Activated T-cell treated with anti-CD3 and anti-CD28 coated beads, Interleukin-2, amount 50 U/mL, for 4 hours (primary cell): Measurements from ENCODE around the gene FAN1. TPM values are rescaled to one million over a fixed set of nuclear protein-coding genes. Genes with fewer than 3 reads are reported as not detected.

ENCODE experiments used
- ATAC-seq, 2 donors: fragments of 200-7000 bp; cut with Tn5 transposase; one replicate each; pipeline ENCODE4 v1.10.0; 2021
- DNase-seq: peaks from one replicate; pipeline ENCODE4 v3.0.0-alpha.2; 2020
- H3K27me3 Mint-ChIP-seq: one replicate; pipeline ENCODE4 v1.8.0; 2021; ENCODE audit warnings: low read depth, mixed read lengths
- H3K36me3 Mint-ChIP-seq: one replicate; pipeline ENCODE4 v1.8.0; 2022; ENCODE audit warnings: mixed read lengths; ENCODE audit not compliant: insufficient read depth
- H3K4me1 Mint-ChIP-seq: one replicate; pipeline ENCODE4 v1.8.0; 2021; ENCODE audit warnings: low read depth, mixed read lengths
- H3K4me3 Mint-ChIP-seq: one replicate; pipeline ENCODE4 v1.8.0; 2021; ENCODE audit warnings: mild to moderate bottlenecking, moderate library complexity, mixed read lengths
- H3K9me3 Mint-ChIP-seq: one replicate; pipeline ENCODE4 v1.8.0; 2021; ENCODE audit warnings: mixed read lengths
- total RNA-seq, 3 donors: library from RNA; stranded (reverse); gene quantifications; one replicate each; pipeline ENCODE4 v1.2.1, GENCODE V29; 2021

FAN1 gene
- total RNA-seq, 3 donors from 2014 or later: 15.6 to 18.1 (median 16.7) TPM

DNA sequence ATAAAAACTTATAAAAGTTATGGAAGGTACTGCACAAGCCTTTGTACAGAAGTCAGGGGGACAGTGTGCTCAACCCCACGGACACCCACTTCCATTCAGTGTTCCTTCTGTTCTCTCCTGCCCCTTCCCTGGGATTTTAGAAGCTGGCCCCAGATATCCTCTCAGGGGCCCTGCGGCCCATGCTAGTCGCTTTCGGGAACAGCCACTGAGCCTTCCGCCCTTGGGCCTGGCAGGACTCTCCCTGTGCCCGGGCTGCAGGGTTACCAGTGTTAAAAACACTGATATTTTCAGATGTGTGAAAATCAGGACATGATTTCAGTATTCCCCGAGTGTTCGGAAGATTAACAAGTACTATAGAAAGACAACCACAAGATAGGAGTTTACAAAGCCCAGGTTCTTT, 22.4 kb downstream of the FAN1 start:
- no peak for ATAC-seq
- Mint-ChIP-seq H3K36me3 (peaks cover 46% of the 10 kb centered on the region), H3K9me3 (no peaks in the 10 kb centered on the region), H3K27me3 (no peaks in the 10 kb centered on the region), H3K4me1 (no peaks in the 10 kb centered on the region), H3K4me3 (no peak overlapping the region)
- DNase-seq: no peak

DNA sequence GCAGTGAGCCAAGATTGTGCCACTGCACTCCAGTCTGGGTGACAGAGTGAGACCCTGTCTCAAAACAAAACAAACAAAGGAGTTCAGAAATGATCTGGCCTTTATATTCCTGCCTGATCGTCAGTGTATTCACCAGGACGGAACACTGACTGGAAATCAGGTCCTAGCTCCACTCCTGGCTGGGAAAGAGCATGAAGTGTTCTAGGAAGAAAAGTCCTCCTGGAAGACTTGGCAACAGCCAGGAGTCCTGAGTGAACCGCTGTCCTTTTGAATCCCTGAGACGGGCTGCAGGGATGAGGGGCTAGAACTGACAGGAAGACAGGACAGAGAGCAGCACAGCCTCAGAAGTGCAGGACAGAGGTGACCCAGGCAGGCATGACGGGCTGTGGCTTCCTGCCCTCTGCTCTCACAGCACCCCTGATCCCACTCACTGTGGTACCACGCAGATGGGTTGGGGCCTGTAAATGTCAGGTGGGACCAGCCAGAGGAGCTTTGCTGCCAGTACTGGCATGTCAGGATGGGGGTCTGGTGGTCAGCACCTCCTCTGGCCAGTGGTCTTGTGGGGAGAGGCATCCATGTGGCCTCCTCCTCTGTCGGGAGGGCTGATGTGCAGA, 23.5 kb downstream of the FAN1 start:
- Mint-ChIP-seq H3K4me3 (no peak overlapping the region), H3K27me3 (no peaks in the 10 kb centered on the region), H3K9me3 (no peaks in the 10 kb centered on the region), H3K4me1 (no peaks in the 10 kb centered on the region), H3K36me3 (peaks cover 50% of the 10 kb centered on the region)
- DNase-seq: no peak
- ATAC-seq: no peak

DNA sequence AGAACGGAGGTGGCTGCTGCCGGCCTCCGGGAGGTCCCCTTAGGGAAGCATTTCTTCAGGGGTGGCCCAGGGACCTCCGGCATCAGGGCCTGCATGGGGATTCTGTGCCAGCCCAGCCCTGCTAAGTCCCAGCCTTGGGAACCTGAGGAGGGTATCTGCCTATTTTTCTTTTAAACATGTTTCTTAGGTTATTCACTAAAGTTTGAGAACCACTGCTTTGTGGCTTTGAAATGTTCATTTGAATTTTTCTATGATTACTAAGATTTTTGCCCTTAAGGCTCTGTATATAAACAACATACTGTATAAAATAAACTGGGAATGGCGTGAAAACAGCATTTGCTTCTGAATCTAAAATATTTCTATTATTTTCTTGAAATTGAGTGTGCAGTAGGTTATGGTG, 24.4 kb downstream of the FAN1 start:
- peaks cover 47% of the 10 kb centered on the region for H3K36me3 Mint-ChIP-seq
- DNase-seq (no peak), ATAC-seq (no peak)
- H3K4me1 Mint-ChIP-seq: peaks cover 3% of the 10 kb centered on the region
- no peak overlapping the region for H3K4me3 Mint-ChIP-seq
- H3K27me3 Mint-ChIP-seq: no peaks in the 10 kb centered on the region
- no peaks in the 10 kb centered on the region for H3K9me3 Mint-ChIP-seq

DNA sequence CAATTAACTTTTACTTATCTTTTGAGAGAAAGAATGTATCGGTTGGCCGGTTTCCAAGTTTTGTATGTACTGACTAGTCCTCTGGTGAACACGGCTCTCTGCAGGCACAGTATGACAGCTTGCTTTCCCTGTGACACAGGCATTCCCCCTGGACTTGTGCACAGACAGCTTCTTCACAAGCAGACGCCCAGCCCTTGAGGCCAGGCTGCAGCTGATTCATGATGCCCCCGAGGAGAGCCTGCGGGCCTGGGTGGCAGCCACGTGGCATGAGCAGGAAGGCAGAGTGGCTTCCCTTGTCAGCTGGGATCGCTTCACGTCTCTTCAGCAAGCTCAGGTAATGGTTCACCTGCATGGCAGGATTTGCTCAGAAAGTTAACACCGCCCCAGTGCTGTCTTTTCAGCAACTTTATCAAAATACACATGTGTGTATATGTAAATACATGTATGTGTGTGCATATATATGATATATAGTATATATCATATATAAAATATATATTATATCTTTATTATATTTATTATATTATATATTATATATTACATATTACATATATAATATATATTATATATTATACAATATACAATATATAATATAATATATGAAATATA, 25.5 kb downstream of the FAN1 start:
- no peaks in the 10 kb centered on the region for H3K27me3 Mint-ChIP-seq
- no peak for ATAC-seq
- H3K36me3 Mint-ChIP-seq: peaks cover 47% of the 10 kb centered on the region
- no peaks in the 10 kb centered on the region for H3K9me3 Mint-ChIP-seq
- no peak overlapping the region for H3K4me3 Mint-ChIP-seq
- DNase-seq: no peak
- H3K4me1 Mint-ChIP-seq: peaks cover 7% of the 10 kb centered on the region

DNA sequence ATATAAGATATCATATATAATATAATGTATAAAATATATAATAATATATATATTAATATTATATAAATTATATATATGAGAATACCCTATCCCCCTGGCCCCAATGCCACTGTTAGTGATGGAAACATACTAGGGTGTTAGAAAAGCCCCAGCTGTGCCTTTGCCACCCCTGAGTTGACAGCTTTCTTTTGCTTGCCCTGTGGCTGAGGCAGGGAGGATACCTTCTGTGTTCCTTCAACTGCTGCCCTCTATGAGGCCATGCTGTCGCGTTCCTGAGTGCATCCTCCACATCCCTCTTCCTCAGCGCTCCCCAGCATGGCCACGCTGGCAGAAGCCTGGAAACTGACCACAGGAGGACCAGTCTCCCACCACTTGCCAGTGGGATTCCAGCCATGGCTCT, 26.3 kb downstream of the FAN1 start:
- H3K4me1 Mint-ChIP-seq: peaks cover 7% of the 10 kb centered on the region
- no peak overlapping the region for H3K4me3 Mint-ChIP-seq
- H3K27me3 Mint-ChIP-seq: no peaks in the 10 kb centered on the region
- no peak for DNase-seq
- ATAC-seq: no peak
- H3K9me3 Mint-ChIP-seq: no peaks in the 10 kb centered on the region
- H3K36me3 Mint-ChIP-seq: peaks cover 47% of the 10 kb centered on the region

DNA sequence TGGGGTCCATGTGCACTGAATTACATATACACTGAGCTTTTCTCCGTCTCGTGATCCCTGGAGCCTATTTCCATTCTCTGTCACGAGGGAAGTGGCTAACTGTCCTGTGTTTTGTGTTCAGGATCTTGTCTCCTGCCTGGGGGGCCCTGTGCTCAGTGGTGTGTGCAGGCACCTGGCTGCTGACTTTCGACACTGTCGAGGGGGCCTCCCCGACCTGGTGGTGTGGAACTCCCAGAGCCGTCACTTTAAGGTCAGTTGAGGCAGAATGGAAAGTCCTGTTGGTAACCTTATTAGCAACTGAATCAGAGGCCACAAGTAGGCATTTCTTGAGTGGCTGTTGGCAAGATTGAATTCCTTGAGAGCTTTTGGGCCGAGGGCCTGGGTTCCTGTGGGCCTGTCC, 26.7 kb downstream of the FAN1 start:
- Mint-ChIP-seq H3K4me3 (no peak overlapping the region), H3K4me1 (peaks cover 7% of the 10 kb centered on the region), H3K36me3 (peaks cover 47% of the 10 kb centered on the region), H3K9me3 (no peaks in the 10 kb centered on the region), H3K27me3 (no peaks in the 10 kb centered on the region)
- DNase-seq (no peak), ATAC-seq (no peak)

DNA sequence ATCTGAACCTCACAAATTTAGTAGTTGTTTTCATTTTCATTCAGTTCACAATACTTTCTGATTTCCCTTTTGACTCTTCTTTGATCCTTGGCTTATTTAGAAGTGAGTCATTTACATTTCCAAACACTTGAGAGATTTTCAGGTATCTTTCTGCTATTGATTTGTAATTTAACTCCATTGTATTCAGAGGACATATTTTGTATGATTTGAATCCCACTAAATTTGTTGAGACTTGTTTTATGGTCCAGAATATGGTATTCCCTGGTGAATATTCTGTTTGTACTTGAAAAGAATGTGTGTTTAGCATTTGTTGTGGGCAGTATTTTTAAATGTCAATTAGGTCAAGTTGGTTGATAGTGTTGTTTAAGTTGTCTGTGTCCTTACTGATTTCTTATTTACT, 29.6 kb downstream of the FAN1 start:
- no peak overlapping the region for H3K4me3 Mint-ChIP-seq
- no peak for ATAC-seq
- DNase-seq: no peak
- H3K9me3 Mint-ChIP-seq: no peaks in the 10 kb centered on the region
- peaks cover 7% of the 10 kb centered on the region for H3K4me1 Mint-ChIP-seq
- H3K27me3 Mint-ChIP-seq: no peaks in the 10 kb centered on the region
- H3K36me3 Mint-ChIP-seq: peaks cover 44% of the 10 kb centered on the region

DNA sequence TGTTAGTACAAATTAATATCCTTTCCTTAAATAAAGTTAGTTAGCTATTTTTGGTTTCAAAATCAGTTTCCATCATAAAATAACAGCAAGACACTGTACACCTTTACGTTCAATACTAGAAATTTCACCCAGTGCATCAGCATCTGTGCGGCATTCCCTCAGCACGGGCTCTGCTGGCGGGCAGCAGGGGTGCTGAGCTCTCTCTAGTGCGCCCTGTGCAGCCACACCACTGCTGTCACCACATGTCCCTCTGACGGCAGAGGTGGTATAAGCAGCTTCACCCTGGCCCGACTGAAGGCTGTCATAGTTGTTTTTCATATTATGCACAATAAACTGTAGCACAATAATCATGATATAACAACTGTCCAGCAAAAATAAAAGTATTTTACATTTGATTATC, 35.4 kb downstream of the FAN1 start:
- DNase-seq (no peak), ATAC-seq (no peak)
- Mint-ChIP-seq H3K4me1 (no peaks in the 10 kb centered on the region), H3K9me3 (no peaks in the 10 kb centered on the region), H3K4me3 (no peak overlapping the region), H3K36me3 (peaks cover 31% of the 10 kb centered on the region), H3K27me3 (no peaks in the 10 kb centered on the region)

DNA sequence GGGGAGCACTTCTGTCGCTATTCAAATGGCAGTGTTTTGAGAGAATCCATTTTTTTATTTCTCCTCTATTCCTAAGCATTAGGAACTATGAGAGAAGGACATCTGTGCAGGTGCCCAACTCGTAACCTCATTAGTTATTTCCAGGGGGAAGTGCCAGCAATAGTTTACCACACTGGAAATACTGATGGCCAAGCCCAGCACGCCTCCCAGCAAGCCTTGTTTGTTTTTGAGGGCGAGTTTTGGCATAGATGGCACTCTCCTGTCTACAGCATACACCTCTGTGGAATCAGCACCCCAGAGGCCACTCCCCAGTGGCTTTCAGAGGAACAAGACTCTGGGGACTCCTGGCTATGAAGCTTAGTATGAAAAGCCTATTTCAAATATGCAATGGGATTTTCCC, 36.6 kb downstream of the FAN1 start:
- Mint-ChIP-seq H3K4me3 (no peak overlapping the region), H3K36me3 (peaks cover 32% of the 10 kb centered on the region), H3K27me3 (no peaks in the 10 kb centered on the region), H3K4me1 (no peaks in the 10 kb centered on the region), H3K9me3 (no peaks in the 10 kb centered on the region)
- DNase-seq (no peak), ATAC-seq (no peak)

DNA sequence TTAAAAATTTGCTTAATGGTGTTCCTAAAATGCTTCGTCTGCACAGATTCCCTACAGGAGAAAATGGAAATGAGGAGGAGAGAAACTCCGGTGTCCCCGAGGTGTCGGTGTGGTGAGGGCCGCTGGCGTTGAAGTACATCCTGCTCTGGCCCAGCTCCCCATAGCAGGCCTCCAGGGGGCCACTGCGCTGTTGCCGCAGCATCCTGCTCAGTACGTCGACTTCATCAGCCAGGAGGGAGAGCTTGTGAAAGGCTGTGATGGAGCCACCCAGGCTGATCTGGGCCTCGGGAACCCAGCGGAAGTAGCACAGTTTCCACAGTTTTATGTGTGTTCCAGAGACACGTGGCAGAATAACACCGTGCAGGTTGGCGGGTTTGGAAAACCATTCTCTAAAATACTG, 37.8 kb downstream of the FAN1 start:
- ATAC-seq: no peak

DNA sequence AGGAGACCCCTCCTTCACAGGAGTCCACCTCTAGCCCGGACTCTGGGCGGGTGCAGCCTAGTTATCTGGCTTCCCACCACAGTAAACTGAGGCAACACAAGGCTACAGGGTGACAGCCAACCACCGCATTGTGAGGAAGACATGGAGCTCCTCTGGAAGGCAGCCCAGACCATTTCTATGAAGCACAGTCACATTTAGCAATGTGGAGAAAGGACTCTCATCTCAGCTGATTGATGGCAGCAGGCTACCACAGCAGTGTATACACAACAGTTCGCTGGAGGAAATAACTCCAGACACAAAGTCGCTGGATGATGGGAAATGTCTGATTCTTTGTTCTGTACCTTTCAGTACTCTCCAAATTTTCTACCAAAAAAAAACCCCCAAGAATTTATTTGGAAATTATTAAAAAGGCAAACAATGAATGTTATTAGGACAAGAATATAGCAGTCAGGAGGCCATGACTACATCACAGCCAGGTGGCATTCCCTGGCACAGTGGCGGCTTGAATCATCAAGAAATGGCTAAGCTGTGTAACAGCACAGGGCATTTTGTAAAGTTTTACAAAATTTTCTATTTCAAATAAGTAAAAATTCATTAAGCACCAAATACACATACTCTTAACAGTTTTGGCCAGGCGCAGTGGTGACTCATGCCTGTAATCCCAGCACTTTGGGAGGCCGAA, 40.1 kb downstream of the FAN1 start:
- ATAC-seq: no peak
- Mint-ChIP-seq H3K4me3 (no peak overlapping the region), H3K4me1 (no peaks in the 10 kb centered on the region), H3K9me3 (no peaks in the 10 kb centered on the region), H3K27me3 (no peaks in the 10 kb centered on the region), H3K36me3 (peaks cover 36% of the 10 kb centered on the region)
- DNase-seq: no peak

More for the DNA sequence above, 37.8 kb downstream of the FAN1 start:
- DNase-seq: no peak
- Mint-ChIP-seq H3K27me3 (no peaks in the 10 kb centered on the region), H3K4me3 (no peak overlapping the region), H3K4me1 (no peaks in the 10 kb centered on the region), H3K9me3 (no peaks in the 10 kb centered on the region), H3K36me3 (peaks cover 32% of the 10 kb centered on the region)

DNA sequence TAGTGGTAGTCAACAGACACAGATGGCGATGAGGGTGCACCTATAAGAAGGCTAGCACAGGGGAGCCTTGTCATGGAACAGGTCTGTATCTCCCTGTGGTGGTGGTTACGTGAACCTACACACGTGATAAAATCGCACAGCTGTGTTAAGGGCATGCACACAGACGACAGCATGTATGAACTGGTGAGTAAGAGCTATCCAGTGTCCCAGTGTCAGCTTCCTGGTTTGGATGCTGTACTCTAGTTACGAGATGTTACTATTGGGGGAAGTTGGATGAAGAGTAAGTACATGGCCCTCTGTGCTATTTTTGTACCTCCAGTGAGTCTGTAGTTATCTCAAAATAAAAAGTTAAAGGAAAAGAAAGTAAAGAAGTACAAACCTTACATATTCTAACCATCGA, 49.5 kb downstream of the FAN1 start:
- H3K4me3 Mint-ChIP-seq: no peak overlapping the region
- DNase-seq: no peak
- peaks cover 60% of the 10 kb centered on the region for H3K36me3 Mint-ChIP-seq
- no peaks in the 10 kb centered on the region for H3K4me1 Mint-ChIP-seq
- H3K9me3 Mint-ChIP-seq: no peaks in the 10 kb centered on the region
- no peaks in the 10 kb centered on the region for H3K27me3 Mint-ChIP-seq
- no peak for ATAC-seq

DNA sequence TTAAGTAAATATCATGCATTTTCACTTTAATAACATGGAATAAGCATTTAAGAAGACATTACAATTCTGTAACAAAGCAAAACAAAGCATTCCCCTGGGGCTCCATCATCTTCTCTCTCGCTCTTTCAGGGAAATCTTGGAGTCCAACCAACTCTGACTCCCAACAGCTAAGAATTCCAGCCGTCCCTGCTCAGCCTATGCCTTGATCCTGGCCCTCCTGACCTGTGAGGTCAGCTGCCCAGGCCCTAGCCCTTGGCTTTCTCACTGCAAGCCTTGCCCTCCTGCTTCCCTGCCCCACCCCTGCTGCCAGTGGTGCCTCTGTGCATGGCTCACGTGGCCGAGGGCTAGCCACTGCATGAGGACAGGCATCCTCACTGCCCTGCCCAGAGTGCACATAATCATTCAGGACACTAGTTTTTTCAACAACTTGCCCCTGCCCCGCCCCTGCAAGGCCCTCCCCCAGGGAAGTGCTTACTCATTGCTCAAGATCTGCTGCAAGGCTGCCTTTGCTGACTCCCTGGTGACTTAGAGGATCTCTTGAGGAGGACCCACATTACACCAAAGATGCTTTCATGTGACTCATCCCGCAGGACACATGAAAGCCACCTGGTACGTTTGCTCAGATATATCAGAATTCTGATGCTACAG, 50.1 kb downstream of the FAN1 start:
- Mint-ChIP-seq H3K4me1 (no peaks in the 10 kb centered on the region), H3K36me3 (peaks cover 60% of the 10 kb centered on the region), H3K9me3 (no peaks in the 10 kb centered on the region), H3K27me3 (no peaks in the 10 kb centered on the region), H3K4me3 (no peak overlapping the region)
- DNase-seq (no peak), ATAC-seq (peak in 1 of 2 donors; percentile 55)

DNA sequence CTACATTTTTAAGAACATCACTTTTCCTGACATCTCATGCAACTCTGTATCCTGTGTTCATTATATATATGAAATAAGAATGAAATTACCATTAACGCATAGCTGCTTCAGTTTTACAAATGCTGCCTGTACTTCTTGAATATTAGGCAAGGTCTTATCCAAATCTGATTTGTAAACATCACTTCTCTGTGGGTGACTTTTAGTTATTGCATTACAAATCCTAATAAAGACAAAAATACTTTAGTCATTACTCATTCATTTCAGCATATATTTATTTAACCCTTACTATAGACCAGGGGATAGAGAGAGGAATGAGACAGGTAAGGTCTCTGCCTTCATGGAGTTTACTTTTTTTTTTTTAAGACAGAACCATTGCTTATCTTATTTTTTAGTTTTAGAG, 51.0 kb downstream of the FAN1 start:
- ATAC-seq (no peak), DNase-seq (no peak)
- H3K36me3 Mint-ChIP-seq: peaks cover 60% of the 10 kb centered on the region
- H3K9me3 Mint-ChIP-seq: no peaks in the 10 kb centered on the region
- H3K4me3 Mint-ChIP-seq: no peak overlapping the region
- H3K27me3 Mint-ChIP-seq: no peaks in the 10 kb centered on the region
- no peaks in the 10 kb centered on the region for H3K4me1 Mint-ChIP-seq
